ENCODE results near the gene SLC43A2.
A peak's percentile ranks its signal among the peaks of the same experiment; 100 is the strongest.

The SLC43A2 gene

DNA sequence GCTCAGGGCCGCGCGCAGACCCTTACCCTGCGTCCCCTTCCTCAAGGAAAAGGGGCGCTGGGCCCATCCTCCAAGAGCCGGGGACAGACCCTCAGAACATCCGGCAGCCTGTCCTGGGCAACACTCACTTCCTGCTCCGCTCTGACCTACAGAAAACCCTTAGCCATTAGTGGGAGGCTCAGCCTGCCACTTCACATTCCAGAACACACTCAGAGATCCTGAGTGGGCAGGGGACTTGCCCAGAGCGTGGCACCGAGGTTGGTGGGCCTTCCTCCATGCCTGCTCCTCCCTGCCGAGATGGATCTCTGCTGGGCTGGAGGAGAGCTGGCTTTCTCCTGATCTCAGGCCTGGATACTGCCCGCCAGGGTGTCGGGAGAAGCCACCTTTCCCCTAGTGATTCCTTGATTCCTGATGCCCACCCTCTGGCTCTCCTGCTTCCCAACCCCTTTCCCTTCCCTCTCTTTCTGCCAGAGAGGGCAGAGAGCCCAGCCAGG is 15.4 kb upstream of the SLC43A2 start:
- DNase-seq (ENCODE audit: low read depth in 1 of 2, low spot score in 1 of 2): no peak

DNA sequence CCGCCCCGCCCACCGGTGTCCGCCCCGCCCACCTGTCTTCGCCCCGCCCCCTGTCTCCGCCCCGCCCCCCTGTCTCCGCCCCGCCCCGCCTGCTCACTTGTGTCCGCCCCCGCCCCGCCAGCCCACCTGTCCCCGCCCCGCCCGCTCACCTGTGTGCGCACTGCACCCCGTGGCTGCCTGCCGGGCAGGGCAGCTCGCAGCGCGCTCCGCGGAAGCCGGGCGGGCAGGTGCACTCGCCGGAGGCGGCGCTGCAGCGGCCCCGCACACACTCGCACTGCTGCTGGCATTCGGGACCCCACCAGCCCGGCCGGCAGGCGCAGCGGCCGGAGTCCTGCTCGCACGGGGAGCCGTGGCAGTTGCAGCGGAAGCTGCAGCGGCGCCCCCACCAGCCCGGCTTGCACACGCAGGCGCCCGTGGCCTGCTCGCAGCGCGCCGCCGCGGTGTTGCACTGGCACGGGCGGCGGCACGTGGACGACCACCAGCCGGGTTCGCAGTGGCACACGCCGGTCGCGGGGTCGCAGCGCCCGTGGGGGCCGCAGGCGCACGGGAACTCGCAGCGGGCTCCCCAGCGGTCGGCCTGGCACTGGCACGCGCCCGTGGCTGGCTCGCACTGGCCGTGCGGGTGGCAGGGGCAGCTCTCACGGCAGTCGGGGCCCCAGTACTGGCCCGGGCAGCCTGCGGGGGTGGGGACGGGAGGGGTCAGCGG is 14.8 kb upstream of the SLC43A2 start:
- DNase-seq (ENCODE audit: low read depth in 1 of 2, low spot score in 1 of 2): peak in 1 of 2 donors; percentile 28

DNA sequence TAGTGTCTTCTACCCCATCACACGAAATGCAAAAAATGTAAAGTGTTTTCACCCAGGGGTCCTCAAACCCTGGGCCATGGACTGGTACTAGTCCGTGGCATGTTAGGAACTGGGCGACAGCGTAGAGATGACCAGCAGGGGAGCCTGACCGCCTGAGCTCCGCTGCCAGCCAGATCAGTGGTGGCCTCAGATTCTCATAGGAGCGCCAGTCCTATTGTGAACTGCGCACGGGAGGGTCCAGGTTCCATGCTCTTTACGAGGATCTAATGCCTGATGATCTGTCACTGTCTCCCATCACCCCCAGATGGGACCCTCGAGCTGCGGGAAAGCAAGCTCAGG is 12.4 kb upstream of the SLC43A2 start:
- no peak for DNase-seq (ENCODE audit: low read depth in 1 of 2, low spot score in 1 of 2)

DNA sequence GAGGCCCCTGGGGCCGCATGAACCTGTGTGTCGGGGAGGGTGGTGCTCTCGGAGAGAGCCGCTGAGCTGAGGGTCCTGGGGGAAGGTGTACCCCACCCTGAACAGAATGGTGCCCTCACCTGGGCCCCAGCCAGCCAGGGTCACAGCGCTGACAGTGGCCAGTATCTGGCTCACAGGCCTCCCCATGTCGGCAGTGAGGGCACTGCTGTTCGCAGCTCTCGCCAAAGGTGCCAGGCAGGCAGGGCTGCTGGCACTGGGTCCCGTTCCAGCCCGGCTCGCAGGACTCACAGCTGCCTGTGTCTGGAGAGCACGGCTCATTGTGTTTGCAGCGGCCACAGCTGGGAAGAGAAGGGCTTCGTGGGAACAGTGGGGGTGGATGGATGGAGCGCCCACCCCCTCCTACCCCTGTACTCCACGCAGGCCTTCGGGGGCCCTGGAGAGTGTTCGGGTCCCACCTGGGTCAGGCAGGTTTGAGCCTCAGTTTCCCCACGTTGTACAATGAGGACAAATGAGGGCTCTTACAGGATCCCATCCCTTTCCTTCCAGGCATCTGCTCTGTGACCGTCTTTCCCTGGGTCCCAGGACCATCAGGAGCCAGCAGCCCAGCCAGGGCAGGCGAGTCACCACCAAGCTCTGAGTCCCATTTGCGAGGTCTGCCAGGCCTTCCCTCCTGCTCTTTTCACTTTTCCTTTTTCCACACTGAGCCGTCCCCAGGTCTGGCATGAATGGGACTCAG is 11.9 kb upstream of the SLC43A2 start:
- DNase-seq (ENCODE audit: low read depth in 1 of 2, low spot score in 1 of 2): no peak

DNA sequence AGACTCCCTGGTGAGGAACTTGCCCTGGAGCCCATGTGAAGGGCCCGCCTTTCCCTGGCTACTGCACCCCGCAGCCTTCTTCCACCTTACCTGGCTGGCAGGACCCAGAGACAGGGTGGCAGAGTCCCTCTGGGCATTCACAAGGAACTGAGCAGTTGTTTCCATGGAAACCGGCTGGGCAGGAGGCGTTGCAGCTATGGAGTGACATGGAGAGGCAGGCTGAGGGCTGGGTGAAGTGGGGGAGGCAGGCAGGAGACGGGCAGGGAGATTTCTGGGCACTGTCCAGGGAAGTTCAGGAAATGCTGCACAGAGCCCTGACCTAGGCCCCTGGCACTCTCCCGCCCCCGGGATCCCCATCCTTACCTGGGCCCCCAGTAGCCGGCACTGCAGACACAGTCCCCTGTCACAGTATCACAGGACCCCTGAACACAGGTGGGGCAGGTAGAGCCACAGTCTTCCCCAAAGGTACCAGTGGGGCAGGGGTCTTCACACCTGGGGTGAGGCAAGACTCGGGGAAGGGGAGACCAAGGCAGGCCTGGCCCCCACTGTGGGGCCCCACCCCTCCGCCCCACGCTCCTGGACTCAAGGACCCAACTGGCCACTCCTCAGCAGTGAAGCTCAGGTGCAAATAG is 11.0 kb upstream of the SLC43A2 start:
- no peak for DNase-seq (ENCODE audit: low read depth in 1 of 2, low spot score in 1 of 2)

DNA sequence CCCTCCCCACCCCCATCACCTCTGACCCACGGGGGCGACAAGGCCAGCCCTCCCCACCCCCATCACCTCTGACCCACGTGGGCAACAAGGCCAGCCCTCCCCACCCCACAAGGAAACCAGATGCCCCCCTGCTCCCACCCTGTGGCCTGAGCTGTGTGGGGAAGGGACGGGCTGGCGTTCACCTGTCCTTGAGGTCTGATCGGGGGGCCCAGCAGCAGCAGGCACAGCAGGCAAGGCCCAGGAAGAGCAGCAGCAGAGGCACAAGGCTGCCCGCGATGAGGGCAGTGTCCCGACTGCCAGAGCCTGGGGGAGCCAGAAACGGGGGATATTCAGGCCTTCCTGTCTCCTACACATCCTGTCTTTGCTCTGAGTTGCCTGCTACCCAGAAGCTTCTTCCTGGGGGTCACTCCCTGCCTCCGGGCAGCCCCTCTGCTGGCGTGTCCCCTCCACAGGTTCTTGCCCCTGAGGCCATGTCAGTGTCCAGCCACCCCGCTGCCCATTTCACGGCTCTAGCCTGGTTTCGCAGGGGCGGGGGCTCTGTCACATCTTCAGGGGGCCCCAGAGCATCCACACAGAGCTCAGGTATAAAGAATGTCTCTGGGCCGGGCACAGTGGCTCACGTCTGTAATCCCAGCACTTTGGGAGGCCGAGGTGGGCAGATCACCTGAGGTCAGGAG is 10.1 kb upstream of the SLC43A2 start:
- no peak for DNase-seq (ENCODE audit: low read depth in 1 of 2, low spot score in 1 of 2)

DNA sequence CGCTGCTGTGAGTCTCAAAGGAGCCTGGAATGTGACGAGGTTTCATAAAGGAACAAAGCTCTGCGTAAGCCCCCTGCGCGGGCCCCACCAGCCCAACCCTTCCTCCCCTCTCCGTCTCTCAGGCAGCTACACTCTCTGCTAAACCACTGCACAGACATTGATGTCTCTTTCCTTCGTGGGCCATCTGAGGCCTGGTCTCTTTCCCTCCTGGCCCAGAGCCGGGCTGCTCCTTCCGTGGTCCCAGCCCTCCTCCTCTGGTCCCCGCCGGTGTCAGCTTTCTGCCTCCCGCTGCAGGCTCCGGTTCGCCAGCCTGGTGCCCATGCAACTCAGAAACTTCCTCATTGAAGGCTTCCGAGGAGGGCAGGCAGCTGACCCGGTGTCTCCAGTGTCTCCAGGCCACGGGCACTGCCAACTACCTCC is 9.5 kb upstream of the SLC43A2 start:
- DNase-seq (ENCODE audit: low read depth in 1 of 2, low spot score in 1 of 2): no peak

DNA sequence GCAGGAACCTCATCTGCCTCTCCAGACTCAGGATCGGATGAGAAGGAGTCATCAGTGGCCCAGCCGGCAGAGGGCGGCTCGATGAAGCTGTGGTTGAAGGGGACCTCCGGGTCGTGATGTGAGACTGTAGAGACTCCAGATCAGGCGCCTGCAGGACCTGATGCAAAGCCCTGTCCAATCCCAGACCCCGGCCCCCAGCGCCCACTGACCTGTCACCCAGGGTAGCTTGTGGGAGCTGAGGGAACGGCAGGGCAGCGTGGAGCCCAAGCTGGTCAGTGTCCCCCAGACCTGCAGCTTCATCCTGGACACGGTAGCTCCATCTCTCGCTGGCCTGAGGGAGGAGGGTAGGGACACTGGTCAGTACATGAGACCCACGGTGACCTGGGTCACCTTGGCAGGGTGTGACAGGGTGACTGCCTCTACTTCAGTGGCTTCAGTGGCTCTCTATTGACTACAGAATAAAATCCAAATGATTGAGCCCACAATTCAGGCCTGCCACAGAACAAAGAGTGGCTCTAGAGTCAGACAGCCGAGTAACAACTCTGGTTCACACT is 8.2 kb upstream of the SLC43A2 start:
- no peak for DNase-seq (ENCODE audit: low read depth in 1 of 2, low spot score in 1 of 2)

DNA sequence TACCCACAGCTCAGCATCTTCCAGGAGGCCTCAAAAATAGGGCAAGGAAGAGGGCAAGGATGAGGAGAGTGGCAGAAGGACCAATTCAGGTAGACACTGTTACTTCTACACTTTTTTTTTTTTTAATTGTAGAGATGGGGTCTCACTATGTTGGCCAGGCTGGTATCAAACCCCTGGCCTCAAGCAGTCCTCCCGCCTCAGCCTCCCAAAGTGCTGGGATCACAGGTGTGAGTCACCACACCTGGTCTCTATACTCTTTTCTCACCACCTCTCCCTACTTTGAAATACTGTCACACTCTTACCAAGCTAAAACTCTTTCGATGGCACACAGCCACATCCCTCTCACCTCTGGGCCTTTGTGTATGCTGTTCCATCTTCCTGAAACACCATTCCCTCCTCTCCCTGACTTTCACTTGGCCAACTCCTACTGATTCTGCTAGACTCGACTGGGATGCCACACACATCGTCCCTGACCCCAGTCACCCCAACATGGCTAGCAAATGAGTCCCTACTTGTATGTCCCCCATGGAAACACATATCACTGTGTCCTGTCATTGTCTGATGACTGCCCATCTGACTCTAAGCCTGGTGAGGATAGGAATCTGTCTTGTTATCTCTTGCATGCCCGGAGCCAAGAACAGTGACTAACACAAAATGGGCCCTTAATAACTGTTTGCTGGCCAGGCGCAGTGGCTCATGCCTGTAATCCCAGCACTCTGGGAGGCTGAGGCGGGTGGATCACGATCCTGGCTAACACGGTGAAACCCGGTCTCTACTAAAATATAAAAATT is 7.2 kb upstream of the SLC43A2 start:
- DNase-seq (ENCODE audit: low read depth in 1 of 2, low spot score in 1 of 2): no peak

DNA sequence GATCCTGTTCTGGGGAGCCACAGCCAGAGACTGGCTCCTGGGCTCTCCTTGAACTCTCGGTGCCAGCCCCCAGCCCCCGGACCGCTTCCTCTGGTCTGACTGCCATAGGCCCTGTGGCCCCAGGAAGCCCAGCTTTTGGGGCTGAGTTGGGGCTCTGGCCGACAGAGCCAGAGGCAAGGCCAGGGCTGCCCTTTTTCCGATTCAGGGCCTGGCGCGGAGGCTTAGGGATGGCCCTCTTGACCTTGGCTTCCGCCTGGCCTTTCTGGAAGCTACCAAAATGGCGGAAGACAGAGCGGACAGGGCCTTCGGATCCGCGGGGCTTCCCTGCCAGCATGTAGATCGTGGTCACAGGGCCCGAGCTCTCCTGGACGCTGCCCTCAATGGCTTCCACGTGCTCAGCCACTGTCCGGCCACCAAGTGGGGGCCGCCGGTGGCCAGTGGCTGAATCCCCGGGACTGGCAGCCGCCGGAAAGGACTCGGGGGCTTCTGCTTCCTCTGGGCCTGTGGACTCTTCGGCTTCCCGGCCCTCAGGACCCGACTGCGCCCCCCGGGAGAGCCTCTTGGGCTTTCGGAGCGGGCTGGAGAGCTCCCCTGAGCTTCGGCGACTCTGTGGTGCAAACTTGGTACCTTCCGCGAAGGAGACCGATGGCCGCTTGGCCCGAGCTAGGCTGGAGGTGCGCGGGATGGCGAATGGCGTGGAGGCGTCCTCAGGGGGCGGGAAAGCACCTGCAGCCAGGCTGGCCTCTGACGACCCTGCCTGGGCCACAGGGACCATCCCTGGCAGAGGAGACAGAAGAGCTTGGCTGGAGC is 6.4 kb upstream of the SLC43A2 start:
- DNase-seq (ENCODE audit: low read depth in 1 of 2, low spot score in 1 of 2): no peak

DNA sequence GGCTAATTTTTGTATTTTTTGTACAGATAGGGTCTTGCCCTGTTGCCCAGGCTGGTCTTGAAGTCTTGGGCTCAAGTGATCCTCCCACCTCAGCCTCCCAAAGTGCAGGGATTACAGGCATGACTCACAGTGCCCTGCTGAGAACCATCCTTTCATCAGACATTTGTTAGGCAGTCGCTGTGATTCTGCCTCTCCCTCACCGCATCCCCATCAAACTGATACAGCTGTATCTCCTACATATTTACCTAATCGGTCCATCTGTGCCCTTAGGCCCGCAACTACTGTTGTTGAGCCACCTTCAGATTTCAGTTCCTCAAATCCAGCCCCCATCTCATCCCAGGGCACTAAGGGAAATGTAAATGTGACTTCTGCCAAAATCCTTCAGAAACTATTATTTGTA is 2.0 kb upstream of the SLC43A2 start:
- no peak for DNase-seq (ENCODE audit: low read depth in 1 of 2, low spot score in 1 of 2)

DNA sequence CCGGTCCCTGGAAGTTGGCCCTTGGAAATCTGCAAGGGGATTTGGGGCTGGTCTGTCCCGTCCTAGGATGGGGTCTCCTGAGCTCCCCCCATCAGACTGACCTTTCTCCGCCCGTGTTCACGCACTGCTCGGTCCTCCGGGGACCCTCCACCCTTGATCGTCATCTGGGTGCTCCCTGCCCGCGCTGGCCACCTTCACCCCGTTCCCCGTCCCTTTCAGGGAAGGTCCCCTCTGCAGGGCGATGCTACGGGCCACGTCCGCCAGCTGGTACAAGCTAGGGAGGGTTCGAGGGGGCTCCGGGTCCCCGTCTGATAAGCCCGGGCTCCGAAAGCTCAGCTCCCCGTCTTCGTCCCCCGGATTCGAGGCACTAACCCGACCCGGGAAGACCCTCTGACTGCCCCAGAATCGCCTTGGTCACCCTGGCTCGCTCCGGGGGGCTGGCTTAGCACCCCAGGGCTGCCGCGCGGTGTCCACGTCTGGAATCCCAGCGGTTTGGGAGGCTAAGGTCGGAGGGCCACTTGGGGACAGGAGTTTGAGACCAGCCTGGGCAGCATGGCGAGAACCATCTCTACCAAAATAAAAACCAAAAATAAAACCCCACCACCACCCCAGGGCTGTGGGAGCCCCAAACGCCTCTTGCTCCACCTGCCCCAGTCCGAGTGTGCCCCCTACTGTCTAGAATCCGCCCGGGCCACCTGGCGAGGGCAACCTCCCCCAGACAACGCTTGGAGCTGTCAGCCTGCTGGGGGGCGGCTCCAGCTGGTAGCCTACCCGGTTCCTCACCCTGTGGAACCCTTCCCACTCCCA is 1.1 kb upstream of the SLC43A2 start:
- peak; percentile 54 to 67 for DNase-seq (ENCODE audit: low read depth in 1 of 2, low spot score in 1 of 2)

DNA sequence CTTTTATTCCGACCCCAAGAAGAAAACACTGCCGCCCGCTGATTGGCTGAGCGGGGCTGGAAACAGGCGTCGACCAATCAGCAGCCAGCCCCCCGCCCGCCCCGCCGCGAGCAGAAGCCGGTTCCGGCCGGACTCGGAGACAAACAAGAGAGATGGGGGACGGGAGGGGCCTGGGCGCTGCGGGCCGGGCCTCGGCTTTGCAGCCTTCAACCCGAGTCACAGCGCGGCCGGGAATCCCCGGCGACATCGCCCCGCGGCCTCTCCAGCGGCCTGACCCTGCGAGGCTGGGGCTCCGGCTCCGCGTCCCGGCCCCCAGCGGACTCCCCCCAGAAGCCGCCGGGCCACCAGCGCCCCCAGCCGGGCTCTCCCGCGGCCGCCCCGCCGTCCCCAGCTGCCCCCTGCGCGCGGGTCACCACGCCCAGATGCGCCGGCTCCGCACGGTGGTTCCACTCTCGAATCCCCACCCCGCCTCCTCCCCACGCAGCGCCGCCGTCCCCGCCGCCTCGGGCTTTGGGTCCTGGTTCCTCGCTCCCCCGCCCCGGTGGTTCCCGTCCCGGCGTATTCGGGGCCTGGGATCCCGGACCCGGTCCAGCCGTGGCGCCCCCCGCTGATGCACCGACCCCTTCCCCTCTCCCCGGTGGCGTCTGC is 346 bp upstream of the SLC43A2 start:
- DNase-seq (ENCODE audit: low read depth in 1 of 2, low spot score in 1 of 2): peak; percentile 75 to 82

DNA sequence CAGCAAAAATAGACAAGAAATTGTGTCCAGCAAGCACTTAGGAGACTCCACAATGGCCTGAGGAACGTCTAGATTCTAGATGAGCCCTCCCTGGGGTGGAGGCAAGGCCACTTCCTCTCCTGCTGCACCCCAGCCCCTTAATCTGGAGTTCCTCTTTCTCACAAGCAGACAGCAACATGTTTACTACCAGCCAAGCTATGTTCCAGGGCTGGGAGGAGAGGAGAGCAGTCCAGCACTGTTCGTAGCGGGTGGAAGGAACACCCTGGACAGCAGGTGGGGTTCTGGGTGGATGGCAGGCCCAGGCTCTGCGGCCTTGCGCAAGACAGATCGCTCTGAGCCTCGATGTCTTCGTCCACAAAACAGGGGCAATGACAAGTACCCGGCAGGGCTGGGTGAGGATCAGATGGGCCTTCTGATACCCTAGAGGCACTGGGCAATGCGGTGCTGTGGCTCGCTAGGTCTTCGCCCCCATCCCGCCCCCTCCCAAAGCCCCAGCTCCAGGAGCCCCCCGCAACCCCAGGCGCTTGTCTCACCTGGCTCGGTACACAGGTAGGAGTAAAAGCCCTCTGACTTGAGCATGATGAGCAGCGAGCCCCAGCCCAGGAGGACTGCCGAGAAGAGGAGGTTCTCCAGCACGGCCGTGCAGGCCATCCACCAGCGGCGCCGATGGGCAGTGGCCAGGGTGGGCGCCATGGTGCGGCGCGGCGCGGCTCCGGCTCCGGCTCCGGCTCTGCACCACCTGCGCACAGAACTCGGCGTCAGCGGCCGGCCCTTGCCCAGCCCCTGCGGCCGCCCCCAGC is 1.3 kb downstream of the SLC43A2 start:
- DNase-seq (ENCODE audit: low read depth in 1 of 2, low spot score in 1 of 2): no peak

DNA sequence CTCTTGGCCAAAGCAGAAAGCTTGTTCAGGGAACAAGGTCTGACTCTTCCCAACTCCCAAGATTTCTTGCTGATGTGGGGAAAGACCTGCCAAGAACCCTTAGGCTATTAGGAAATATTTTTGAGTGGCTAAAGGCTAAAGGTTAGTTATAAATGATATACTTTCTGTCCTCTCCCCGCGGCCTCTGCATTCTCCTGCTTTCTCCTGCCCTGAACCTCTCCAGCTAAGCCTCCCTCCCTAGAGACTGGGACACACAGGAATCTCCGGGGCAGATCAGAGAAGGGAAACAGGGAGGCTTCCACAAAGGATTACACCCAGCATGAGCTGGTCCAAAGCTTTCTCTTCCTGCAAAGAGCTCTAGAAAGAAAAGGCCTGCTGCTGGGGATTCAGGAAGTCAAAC is 2.3 kb downstream of the SLC43A2 start:
- no peak for DNase-seq (ENCODE audit: low read depth in 1 of 2, low spot score in 1 of 2)

DNA sequence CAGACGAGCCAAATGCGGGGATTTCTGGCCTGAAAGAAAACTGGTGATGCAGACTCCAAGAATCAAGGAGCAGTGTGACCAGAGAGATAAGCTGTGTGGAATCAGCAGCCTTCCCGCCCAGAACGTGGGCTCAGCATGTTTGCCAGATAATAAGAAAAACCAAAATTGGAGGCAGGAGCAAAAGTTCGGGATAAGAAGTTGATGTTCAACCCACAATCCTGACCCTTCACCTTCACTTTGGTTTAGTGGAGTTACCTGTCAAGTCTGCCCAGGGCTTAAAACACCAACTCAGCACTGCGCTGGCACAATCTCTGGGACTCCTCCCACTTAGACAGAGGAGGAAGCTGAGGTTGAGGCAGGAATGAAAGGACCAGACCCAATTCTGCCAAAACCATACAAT is 3.1 kb downstream of the SLC43A2 start:
- no peak for DNase-seq (ENCODE audit: low read depth in 1 of 2, low spot score in 1 of 2)

DNA sequence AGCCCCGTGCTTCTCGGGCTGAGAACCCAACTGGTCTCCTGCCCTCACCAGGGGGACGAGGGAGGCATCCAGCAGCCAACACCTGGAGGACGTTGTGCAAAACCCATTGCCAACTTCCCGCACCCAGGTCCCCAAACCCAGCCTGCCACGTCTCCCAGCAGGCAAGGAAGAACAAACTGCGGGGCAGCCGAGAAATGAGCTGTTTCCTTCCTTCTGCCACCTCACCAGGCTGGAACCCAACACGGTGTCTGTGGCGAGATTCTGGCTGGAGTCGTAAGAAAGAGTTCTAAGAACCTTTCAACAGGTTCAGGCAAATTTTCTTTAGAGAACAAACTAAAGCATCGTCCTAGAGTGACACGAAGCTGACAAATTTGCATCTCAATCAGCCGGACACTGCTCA is 3.6 kb downstream of the SLC43A2 start:
- no peak for DNase-seq (ENCODE audit: low read depth in 1 of 2, low spot score in 1 of 2)

DNA sequence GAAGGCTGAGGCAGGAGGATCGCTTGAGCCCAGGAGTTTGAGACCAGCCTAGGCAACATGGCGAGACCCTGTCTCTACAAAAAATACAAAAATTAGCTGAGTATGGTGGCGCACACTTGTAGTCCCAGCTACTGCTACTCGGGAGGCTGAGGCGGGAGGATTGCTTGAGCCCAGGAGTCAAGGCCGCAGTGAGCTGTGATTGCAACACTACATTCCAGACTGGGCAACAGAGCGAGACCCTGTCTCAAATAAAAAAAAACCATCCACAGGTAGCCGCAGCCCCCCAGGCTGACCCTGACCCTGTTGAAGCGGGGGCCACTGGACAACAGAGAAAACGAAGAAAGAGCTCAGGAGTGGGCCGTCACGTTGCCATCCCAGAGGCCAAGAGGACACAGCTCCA is 4.0 kb downstream of the SLC43A2 start:
- DNase-seq (ENCODE audit: low read depth in 1 of 2, low spot score in 1 of 2): no peak

Data from activated CD4-positive, alpha-beta T cell treated with anti-CD3 and anti-CD28 coated beads, Interleukin-2, amount 50 U/mL, for 24 hours (primary cell).